Duodenal mucosa (tissue), 2 donors: ENCODE measurements around the gene PMS1.
"Not testable (repeated sequence)": the region's sequence is repeated elsewhere in the genome, so short reads cannot be mapped to it uniquely, and the experiment has no call there.

ENCODE experiments used
- H3K27ac ChIP-seq: one replicate; pipeline ENCODE4 v1.7.0; 2013; ENCODE audit warnings: low read depth, low read length
- H3K27me3 ChIP-seq, 2 donors: one replicate each; pipeline ENCODE4 v1.7.0; 2013; ENCODE audit warnings: low read length in 2 of 2, control low read depth in 1 of 2; ENCODE audit not compliant: insufficient read depth in 2 of 2, control insufficient read depth in 1 of 2
- H3K36me3 ChIP-seq, 2 donors: one replicate each; pipeline ENCODE4 v1.7.0; 2013; ENCODE audit warnings: low read length in 2 of 2, control low read depth in 1 of 2; ENCODE audit not compliant: insufficient read depth in 2 of 2, control insufficient read depth in 1 of 2
- H3K4me1 ChIP-seq, 2 donors: one replicate each; pipeline ENCODE4 v1.7.0; 2013; ENCODE audit warnings: low read length in 2 of 2, control low read depth in 1 of 2; ENCODE audit not compliant: insufficient read depth in 2 of 2, control insufficient read depth in 1 of 2
- H3K4me3 ChIP-seq, 2 donors: one replicate each; pipeline ENCODE4 v1.7.0; 2013; ENCODE audit warnings: low read length in 2 of 2, low read depth in 1 of 2
- H3K9ac ChIP-seq, 2 donors: one replicate each; pipeline ENCODE4 v1.7.0; 2013; ENCODE audit warnings: low read length in 2 of 2, low read depth in 1 of 2
- H3K9me3 ChIP-seq, 2 donors: one replicate each; pipeline ENCODE4 v1.7.0; 2013; ENCODE audit warnings: low read length in 2 of 2, control low read depth in 1 of 2; ENCODE audit not compliant: control insufficient read depth in 1 of 2

Gene PMS1

GRCh38 chr2:189879716-189880081 lies 95.4 kb downstream of the PMS1 start:
- no peak overlapping the region for H3K4me3 ChIP-seq
- no peaks in the 10 kb centered on the region for H3K36me3 ChIP-seq
- no peaks in the 10 kb centered on the region for H3K9me3 ChIP-seq
- H3K27me3 ChIP-seq: no peaks in the 10 kb centered on the region
- no peaks in the 10 kb centered on the region for H3K4me1 ChIP-seq
- no peak overlapping the region for H3K9ac ChIP-seq
- H3K27ac ChIP-seq: no peak overlapping the region

- H3K27me3 ChIP-seq: no peaks in the 10 kb centered on the region
- no peaks in the 10 kb centered on the region for H3K36me3 ChIP-seq
- H3K9me3 ChIP-seq: no peaks in the 10 kb centered on the region
- H3K4me1 ChIP-seq: no peaks in the 10 kb centered on the region
- H3K4me3 ChIP-seq: no peak overlapping the region
- no peak overlapping the region for H3K27ac ChIP-seq
- H3K9ac ChIP-seq: no peak overlapping the region
These were observed 96.2 kb downstream of the PMS1 start for GRCh38 chr2:189880429-189880828.

GRCh38 chr2:189880832-189881492 lies 96.7 kb downstream of the PMS1 start:
- H3K4me1 ChIP-seq: no peaks in the 10 kb centered on the region
- H3K27me3 ChIP-seq: no peaks in the 10 kb centered on the region
- no peak overlapping the region for H3K4me3 ChIP-seq
- no peaks in the 10 kb centered on the region for H3K36me3 ChIP-seq
- no peaks in the 10 kb centered on the region for H3K9me3 ChIP-seq
- H3K9ac ChIP-seq: no peak overlapping the region
- no peak overlapping the region for H3K27ac ChIP-seq

GRCh38 chr2:189885368-189885767 lies 101.1 kb downstream of the PMS1 start:
- no peak overlapping the region for H3K4me3 ChIP-seq
- no peaks in the 10 kb centered on the region for H3K36me3 ChIP-seq
- H3K9ac ChIP-seq: no peak overlapping the region
- no peaks in the 10 kb centered on the region for H3K27me3 ChIP-seq
- no peak overlapping the region for H3K27ac ChIP-seq
- H3K9me3 ChIP-seq: no peaks in the 10 kb centered on the region
- no peaks in the 10 kb centered on the region for H3K4me1 ChIP-seq

- not testable (repeated sequence) for H3K27ac ChIP-seq, H3K4me1 ChIP-seq, H3K9ac ChIP-seq, H3K9me3 ChIP-seq, H3K27me3 ChIP-seq, H3K36me3 ChIP-seq, H3K4me3 ChIP-seq
These were observed 108.5 kb downstream of the PMS1 start for GRCh38 chr2:189892546-189893294.

GRCh38 chr2:189896809-189897208 lies 112.6 kb downstream of the PMS1 start:
- Histone ChIP-seq H3K4me1 (no peaks in the 10 kb centered on the region), H3K4me3 (no peak overlapping the region), H3K36me3 (no peaks in the 10 kb centered on the region), H3K27me3 (no peaks in the 10 kb centered on the region), H3K9me3 (no peaks in the 10 kb centered on the region), H3K9ac (no peak overlapping the region), H3K27ac (no peak overlapping the region)

- no peaks in the 10 kb centered on the region for H3K9me3 ChIP-seq
These were observed 114.9 kb downstream of the PMS1 start for GRCh38 chr2:189899101-189899500.

GRCh38 chr2:189900726-189901125 lies 116.5 kb downstream of the PMS1 start:
- no peak overlapping the region for H3K27ac ChIP-seq
- no peak overlapping the region for H3K9ac ChIP-seq
- no peak overlapping the region for H3K4me3 ChIP-seq
- H3K36me3 ChIP-seq: no peaks in the 10 kb centered on the region
- H3K4me1 ChIP-seq: no peaks in the 10 kb centered on the region
- H3K9me3 ChIP-seq: no peaks in the 10 kb centered on the region
- no peaks in the 10 kb centered on the region for H3K27me3 ChIP-seq

More at GRCh38 chr2:189899101-189899500, 114.9 kb downstream of the PMS1 start:
- Histone ChIP-seq H3K9ac (no peak overlapping the region), H3K27ac (no peak overlapping the region), H3K36me3 (no peaks in the 10 kb centered on the region), H3K4me1 (no peaks in the 10 kb centered on the region), H3K4me3 (no peak overlapping the region), H3K27me3 (no peaks in the 10 kb centered on the region)

- Histone ChIP-seq H3K4me3 (no peak overlapping the region), H3K27ac (no peak overlapping the region), H3K4me1 (no peaks in the 10 kb centered on the region), H3K36me3 (no peaks in the 10 kb centered on the region), H3K9me3 (no peaks in the 10 kb centered on the region), H3K9ac (no peak overlapping the region), H3K27me3 (no peaks in the 10 kb centered on the region)
These were observed 117.4 kb downstream of the PMS1 start for GRCh38 chr2:189901664-189902063.

GRCh38 chr2:189913821-189914220 lies 129.6 kb downstream of the PMS1 start:
- H3K27ac ChIP-seq: no peak overlapping the region
- no peak overlapping the region for H3K4me3 ChIP-seq
- no peaks in the 10 kb centered on the region for H3K36me3 ChIP-seq
- H3K9me3 ChIP-seq: no peaks in the 10 kb centered on the region
- H3K4me1 ChIP-seq: no peaks in the 10 kb centered on the region
- H3K9ac ChIP-seq: no peak overlapping the region
- H3K27me3 ChIP-seq: no peaks in the 10 kb centered on the region
